NCI-H510A treated with DMSO at 0.1 percent for 48 hours (cell line): ENCODE measurements around the gene DGKB.

Source experiments
- DNase-seq: peaks from one replicate; lab custom pipeline; 2025; lab: John Stamatoyannopoulos, UW

Gene DGKB

DNA sequence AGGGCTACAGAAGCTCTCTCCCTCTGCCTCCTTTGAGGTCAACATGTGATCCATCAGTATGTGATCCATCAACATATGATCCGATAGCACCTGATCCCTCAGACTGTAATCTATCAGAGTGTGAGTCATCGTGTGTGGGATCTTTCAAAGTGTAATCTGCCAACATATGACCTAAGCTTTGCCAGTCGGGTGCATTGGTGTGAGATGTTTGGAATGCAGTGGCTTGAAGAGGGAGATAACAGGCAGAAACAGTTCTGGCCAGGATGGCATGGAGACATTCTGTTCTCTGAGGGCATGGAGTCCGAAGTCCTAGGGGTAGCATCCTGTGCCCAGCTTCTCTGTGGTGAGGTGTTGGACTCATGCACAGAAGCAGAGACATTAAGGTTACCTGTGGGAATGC is 695.4 kb downstream of the DGKB start:
- DNase-seq, result no peak

DNA sequence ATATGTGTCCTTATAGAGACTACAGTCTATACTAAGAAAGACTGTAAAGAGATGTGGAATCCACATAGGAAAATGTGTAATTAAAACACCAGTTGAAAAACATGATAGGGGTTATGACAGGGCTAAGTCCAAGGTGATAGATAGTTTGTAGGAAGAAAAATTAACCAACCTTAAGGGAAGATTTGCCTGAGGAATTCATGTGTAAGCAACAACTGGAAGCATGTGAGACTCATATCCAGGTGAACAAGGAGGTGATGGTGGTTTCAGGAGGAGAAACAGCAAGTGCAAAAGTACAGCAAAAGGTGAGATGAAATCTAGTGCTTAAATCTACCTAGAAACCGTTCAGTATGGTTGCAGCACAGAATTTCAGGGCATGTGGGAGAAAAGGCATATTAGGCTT is 696.4 kb downstream of the DGKB start:
- DNase-seq, result no peak

DNA sequence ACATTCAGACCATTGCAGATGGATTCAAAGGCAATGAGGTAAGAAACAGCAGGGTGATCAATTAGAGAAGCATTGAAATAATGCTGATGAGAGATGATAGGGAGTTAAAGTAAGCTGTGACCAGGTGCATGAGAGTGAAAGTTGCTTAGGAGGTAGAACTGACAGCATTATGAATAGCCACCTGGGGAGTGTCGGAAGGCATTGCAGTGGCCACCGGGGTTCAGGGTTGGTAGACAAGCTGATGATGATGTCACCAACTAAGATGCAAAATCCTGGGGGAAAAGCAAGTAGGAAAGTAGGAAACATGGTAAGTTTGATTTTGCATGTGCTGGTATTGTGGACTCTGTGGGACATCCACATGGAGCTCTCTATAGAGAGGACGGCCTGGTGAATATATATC is 701.2 kb downstream of the DGKB start:
- DNase-seq, result no peak

DNA sequence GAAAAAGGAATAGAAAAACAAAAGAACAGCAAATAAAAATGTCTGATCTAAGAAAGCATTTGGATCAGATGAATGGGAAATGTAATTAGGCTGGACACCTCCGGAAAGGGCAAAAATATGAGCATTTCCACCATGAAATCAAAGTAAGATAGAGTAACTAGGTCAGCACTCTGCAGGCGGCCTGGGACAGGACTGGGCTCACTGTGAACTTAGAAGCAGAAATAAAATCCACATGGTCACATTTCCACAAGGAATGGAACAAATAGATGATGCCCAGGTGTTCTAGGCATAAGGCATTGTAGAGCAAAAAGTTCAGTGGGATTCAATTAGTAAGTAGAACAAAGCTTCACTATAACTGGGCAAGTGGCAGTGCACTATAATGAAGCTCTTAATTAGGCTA is 703.2 kb downstream of the DGKB start:
- no peak for DNase-seq

DNA sequence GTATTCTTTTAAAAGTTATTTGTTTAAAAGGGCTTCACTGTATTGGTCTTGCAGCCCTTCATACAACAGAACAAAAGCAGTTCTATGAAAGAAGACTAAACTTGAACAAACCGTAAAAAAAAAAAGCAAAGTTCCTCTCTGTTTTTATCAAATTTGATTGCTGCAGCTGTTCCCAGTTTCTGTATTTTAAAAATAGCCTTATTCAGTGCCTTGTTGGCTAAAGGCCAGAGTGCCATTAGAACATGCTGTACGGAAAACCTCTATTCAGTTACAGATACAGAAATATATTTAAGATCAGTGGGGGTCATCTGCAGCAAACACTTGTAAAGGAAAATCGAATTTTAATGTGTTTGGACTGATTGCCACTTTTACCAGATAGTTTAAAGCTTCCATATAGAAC is 705.3 kb downstream of the DGKB start:
- DNase-seq, result no peak

DNA sequence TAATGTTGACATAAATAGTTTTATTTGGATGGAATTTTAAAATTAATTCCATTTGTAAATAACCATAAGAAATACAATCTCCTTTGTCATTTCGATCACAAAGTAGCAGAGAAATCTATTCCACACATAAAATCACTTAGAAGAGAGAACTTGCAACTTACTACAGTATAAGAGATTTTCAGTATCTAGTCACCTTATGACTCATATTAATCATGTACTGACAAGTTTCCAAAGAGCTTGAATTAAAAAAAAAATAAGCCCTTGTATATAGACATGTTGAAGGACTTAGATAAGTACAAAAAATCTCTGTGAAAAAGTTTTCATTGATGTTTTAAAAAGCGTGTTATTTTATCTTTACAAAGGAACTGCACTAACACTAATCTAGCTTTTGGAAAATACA is 706.0 kb downstream of the DGKB start:
- DNase-seq, result no peak

DNA sequence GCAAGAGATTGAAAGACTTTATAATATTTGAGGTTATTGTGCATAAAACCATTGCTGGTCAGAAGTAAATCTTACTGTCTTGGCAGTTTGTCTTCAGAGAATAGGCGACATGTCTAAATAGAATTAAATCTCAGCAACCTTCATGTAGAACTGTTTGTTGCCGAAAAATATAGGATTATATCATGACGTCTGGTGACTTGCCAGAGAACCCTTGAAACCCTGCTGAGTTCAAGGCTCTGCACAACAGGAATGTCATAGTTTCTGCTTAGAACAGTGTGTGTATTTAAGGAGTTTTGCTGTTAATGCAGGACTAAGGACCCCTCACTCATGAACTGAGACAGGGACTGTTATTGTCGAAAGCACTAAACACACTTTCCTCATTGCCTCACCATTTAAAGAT is 706.7 kb downstream of the DGKB start:
- DNase-seq, result no peak

DNA sequence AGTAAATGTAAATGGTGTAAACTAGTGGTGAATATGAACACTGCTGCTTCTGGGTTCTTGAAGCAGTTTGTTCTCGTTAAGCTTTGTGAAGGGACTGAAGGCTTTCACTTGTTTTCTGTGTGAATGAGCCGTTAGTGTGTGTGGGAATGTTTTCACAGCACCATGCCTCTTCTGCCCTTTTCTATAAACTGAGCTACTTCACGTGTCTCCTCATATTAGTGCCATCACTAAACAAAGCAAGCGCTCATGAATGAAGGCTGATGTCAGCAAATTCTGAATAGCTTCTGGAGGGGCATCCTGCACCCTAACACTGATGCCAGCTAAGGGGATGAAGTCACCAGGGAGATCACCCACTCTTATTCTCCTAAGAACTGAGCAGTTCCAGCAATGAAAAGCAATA is 707.5 kb downstream of the DGKB start:
- DNase-seq, result no peak

DNA sequence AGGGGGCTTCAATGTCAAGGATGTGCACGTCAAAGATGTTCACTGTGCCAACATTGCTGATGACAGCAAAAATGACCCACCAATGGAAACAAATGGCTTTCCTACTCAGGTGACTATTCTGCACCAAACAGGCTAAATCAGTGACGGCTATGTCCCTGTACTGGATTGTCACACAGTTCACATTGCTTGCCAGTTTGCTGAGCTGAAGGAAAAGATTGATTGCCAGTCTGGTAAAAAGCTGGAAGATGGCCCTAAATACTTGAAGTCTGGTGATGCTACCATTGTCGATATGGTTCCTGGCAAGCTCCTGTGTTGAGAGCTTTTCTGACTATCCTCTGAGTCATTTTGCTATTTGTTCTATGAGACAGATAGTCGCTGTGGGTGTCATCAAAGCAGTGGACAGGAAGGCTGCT is 710.9 kb downstream of the DGKB start:
- DNase-seq, result no peak

DNA sequence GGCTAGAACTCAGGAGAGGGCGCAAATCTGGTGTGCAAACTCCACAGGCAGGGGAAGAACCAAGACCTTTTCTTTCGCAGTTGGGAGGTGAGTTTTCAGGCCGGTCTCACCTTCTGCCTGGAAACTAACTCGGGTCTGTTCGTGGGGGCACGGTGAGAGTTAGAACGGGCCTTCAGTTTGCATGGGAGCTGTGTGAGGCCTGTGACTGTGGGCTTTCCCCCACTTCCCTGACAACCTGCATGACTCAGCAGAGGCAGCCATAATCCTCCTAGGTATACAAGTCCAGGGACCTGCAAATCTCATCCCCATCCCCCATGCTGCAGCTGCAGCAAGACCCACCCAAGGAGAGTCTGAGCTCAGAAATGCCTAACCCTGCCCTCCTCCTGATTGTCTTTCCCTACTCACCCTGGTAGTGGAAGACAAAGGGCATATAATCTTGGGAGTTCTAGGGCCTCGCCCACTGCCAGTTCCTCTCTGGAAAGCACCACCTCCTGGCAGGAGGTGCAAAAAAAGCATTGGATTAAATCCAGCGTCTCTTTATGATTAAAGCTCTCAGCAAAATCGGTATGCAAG is 718.2 kb downstream of the DGKB start:
- DNase-seq, result no peak

DNA sequence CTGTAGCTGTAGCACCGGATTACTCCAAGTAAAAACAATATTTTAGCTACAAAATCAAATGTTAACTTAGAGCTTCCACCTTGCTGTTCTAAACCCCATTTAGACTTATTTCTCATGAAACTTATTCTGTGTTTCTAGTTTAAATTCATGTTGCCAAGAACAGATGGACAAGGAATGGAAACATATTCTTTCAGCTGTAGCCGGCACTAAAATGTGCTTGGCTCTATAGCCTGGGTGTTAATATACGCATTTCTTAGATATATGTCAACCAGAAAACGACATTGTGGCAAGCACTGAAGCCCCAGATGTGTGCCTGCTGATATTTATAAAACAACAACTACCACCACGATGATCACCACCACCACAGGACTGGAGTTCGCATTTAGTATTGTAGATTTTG is 722.8 kb downstream of the DGKB start:
- no peak for DNase-seq

DNA sequence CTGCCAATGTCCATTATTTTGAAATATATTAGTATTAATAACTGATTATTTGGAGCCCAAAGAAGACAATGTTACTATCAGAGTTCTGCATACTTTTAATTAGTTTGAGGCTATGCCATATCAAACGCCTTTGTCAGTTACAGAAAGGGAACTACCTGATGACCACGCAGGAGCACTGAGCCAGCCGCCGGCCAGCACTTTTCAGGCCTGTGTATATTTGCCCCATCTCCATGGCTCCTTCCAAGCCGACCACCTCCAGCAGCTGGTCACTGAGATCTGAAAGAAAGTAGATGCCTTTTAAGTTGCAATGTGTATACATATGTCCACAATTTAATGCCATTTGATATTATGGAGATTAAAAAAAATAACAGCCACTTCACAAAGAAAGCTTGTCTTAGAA is 724.7 kb downstream of the DGKB start:
- no peak for DNase-seq

DNA sequence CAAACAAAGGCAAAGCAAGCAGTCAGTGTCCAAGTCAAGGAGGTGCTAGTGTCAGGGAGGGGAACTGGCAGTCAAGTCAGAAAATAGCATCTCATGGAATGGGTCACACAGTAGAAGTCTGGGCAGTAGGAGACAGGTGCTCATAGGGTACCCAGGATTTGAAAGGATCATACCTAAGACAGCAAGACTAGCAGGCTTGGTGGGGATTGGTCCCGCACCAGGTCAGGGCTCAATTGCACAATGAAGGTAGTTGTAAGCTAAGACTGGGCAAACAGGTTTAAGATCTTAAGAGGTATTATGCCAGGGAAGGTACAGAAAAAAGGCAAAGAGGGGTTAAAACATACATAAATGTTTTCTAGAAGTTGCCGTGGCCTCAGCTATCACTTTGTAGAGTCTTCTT is 731.7 kb downstream of the DGKB start:
- DNase-seq, result no peak

DNA sequence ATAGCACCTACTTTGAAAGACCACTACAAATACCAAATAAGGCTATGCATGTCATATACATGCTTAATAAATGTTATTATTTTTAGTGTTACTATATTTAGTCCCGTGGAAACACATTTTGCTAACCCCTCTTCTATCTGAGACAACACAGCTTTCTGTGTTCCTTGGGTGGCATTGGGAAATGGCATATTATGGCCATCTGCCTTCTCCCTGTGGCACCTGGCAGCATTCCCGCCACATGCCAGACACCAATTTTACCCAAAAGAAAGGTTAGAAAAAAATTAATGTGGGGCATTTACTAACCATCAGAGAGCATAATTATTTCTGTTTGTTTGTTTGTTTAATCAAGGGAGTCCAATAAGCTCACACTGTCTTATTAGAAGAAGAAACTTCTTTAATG is 744.4 kb downstream of the DGKB start:
- DNase-seq, result no peak

DNA sequence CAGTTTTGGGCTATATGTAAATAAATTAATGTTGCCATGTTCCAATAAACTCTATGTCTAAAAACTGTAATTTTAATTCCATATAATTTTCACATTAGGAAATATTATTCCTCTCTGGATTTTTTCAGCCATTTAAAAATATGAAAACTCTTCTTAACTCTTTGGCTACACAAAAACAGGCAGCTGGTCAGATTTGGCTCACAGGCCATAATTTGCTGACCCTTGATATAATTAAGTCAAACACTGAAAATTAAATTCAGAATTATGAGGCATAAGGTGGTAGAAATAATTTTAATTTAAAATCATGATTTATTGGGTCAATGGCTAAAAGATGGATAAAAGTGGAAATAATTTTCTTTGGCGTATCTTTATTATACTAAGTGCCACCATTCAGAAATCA is 746.1 kb downstream of the DGKB start:
- no peak for DNase-seq

DNA sequence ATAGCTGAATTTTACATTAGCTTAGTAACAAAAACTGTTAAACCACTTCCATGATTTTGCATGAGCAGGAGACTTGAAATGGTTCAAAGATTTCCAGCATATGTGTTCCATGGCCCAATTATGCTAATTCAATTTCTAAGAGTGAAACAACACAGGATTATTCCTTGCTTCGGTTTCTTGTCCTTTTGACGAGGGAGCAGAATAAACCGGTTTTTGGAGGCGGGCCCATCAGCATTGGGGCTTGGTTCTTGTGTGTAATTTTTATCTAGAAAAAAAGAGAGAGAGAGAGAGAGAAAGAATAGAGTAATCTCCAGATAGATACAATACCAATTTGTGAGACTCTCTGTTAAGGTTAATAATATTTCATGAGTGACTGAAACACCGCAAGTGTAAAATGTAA is 753.6 kb downstream of the DGKB start:
- DNase-seq, result no peak

DNA sequence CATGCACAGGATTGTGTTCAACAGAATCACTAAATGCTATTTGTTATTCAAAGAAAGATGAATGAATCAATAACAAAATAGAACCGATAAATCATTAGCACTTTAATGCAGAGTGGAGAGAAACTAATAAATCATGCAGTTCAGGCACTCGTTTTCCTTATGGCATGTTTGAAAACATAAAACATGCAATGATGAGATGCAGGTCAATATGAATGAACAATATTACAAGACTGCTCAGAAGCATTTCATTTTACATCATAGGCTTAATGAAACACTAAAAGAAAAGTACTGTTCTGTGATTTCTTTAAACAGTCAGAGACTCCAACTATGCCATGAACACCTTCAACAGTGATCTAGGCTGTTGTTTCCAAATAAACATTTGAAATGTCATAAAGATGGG is 755.0 kb downstream of the DGKB start:
- no peak for DNase-seq

DNA sequence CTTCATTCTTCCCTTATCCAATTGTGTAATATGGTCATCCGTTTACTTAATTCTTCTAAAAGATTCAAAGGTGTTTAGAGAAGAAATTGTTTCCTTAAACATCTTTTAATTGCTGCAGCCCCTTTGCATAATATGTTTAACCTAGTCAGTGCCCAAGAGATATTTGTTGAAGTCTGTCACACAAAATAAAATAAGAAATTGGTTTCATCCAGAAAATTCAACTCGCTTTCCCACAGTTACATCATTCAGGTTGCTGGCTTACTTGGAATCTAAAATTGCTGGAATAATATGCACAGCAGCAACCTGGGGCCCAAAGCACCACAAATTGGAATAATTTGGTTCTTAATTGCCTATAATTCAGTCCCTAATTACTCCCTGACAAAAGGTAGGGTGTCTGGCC is 758.0 kb downstream of the DGKB start:
- no peak for DNase-seq

DNA sequence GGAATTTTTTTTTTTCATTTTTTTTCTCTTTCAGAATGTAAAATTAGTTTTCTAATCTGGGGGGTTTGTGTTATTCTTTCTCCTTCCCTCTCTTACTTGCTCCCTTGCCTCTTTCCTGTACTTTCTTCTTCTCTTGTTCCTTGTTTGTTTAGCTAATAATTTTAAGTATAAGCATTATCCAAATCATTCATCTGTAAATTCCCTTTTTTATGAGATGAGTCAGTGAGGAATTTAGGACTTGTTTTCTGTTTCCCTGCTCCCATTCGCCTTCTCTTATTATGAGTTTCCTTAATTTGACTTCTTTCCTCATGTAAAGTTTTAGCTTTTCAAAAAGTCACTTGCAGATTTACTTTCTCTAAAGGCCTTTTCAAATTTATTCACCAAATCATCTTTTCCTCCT is 758.4 kb downstream of the DGKB start:
- DNase-seq, result no peak

DNA sequence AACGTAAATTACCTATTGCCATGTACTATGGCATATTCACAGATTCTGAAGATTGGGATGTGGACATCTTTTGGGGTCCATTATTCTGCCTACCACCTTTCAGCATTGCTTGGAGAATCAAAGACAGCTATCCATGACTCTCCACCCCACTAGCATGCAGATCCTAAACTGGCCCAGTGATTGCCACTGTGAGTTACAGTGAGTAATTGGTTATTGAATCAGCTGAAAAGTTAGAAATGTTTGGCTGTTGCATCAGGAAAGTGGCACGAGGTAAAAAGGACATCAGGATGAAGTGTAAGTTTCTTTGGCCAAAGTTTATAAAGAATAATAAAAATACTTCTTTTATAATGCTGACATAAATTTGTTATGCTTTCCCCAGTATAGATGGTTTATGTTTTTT is 764.9 kb downstream of the DGKB start:
- DNase-seq, result no peak

DNA sequence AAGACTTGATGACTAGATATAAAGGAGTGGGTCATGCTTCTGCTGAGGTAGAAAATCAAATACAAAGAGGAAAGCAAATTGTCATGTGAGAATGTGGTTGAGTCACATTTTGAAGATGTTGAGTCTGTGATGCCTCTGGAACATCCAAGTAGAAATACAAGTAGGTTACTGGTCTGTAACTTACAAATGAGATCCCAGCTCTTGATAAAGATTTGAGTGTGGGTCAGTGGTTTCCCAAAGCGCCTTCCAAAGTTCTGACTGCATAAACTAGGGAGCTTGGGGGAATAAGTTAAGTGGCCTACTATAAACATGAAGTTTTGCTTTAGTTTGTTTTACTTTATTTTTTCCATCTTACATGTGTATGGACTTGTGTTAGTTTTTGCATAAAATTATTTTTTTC is 768.8 kb downstream of the DGKB start:
- DNase-seq, result no peak

DNA sequence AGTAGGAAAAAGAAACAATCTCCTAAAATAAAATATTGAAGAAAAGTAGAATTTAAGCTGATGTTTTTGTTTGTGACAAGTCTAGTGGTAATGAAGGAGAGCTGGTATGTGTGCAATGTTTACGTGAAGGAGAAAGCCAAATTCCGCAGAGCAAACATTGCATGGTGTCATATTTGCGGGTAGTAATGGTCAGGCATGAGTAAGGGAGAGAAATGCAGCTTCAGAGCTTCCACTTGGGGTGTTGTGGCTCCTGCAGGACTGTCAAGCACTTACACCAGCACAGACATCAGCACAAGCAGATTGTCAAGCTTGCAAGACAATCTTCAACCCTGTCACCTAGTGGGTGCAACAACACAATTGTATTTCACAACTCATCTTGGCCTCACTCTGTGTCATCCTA is 776.6 kb downstream of the DGKB start:
- no peak for DNase-seq

DNA sequence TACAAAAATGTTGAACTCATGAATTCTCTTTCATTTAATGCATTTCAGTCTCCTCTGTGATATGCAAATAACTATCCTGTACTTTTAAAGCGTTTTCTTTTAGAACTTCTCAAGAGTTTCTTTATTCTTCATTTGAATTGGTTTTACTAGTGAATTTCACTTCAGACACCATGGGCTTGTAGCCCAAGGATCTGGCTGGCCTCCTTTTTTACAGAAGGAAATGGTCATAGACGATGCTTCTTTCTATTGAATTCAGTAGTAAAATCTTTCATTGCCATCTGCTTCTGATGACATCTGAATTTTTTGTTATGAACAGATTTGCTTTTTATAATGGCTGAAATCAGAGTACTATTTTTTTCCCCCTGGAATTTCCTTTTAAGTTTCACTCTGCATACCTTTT is 777.8 kb downstream of the DGKB start:
- DNase-seq, result no peak

DNA sequence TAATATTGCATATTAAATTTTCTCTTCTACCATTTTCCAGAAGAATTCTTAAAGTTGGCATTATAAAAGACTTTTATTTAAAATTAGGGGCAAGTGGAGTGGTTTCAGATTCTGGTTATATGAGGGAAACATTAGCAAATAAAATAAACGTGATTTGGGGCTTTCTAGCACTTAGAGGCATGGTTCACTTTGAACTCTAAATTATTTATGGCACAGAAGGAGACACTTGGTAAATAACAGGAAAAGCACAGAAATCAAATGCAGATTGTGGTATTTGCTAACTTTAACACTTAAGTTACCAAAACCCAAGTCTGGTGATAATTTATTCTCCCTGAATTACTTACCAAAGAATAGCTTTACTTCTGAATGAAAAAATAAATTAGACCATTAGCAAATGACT is 778.6 kb downstream of the DGKB start:
- DNase-seq, result no peak

DNA sequence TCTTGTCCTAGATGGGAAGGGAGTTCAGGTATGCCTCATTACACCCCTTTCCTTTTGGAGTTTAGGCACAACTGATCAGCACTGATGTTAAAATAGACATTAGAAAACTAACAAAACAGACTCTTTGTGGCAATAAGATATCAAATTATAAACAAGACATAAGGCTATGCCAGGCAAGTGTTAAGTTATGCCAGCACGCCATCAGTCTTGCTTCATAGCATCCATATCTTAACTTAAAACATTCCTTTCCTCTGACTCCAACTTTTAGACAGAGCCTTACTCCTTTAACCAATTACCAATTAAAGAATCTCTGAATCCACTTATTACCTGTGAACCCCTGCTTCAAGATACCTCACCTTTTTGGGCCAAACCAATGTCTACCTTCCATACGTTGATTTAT is 786.9 kb downstream of the DGKB start:
- no peak for DNase-seq
